HG02885 (cell line): ENCODE results near the gene ASTN1.

ENCODE experiments used
- ATAC-seq: cut with Tn5 transposase; IDR thresholded peaks from one replicate; pipeline ENCODE4 v1.9.1; 2021; ENCODE audit warnings: mild to moderate bottlenecking; ENCODE audit not compliant: unreplicated experiment, poor library complexity

The ASTN1 gene

DNA sequence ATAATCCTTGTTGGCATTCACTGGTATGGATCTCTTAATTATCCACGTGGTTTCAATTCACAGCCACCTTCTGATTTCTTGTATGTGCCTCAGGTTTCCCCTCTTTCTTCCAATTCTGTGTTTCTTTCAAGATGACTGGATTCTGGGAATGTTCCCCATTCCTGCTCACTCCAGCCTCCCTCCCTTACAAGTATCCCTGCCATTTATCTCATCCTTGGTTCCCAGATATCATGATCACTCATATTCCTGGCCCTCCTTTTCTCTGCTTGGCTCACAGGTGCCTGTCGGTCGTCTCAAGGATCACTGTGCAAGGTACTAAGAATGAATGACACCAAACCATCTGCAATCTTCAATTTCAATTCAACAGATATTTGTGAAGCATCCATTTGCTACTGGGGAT, 279.2 kb downstream of the ASTN1 start:
- ATAC-seq = no peak

DNA sequence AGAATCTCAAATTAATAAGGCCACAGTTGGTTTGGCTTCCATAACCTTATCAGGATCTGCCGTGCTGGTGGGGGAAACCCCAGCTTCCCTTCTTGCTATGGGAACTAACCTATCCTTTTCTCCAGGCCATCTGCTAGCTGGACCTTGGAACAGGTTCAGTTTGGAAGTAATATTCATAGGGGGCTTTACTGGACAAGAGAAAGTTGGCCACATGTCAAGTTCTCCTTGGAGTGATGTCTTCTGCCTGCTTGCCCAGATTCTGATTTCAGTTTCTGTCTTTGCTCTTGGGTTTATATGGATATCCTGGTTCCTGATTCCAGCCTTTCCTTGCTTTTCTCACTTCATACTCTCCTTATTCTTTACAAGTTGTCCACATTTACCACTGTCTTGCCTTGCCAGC, 279.6 kb downstream of the ASTN1 start:
- ATAC-seq = no peak

GRCh38 chr1:176884286-176884685, 280.2 kb downstream of the ASTN1 start:
- ATAC-seq = no peak

- ATAC-seq = peak; percentile 56
Measured at GRCh38 chr1:176880955-176881595, 283.4 kb downstream of the ASTN1 start.

GRCh38 chr1:176879784-176880620, 284.5 kb downstream of the ASTN1 start:
- ATAC-seq = no peak

GRCh38 chr1:176878750-176879536, 285.6 kb downstream of the ASTN1 start:
- no peak for ATAC-seq

GRCh38 chr1:176877557-176877956, 287.0 kb downstream of the ASTN1 start:
- ATAC-seq = no peak

- ATAC-seq = no peak
Measured at GRCh38 chr1:176876966-176877515, 287.5 kb downstream of the ASTN1 start.

- ATAC-seq = no peak
Measured at GRCh38 chr1:176869577-176869976, 294.9 kb downstream of the ASTN1 start.

DNA sequence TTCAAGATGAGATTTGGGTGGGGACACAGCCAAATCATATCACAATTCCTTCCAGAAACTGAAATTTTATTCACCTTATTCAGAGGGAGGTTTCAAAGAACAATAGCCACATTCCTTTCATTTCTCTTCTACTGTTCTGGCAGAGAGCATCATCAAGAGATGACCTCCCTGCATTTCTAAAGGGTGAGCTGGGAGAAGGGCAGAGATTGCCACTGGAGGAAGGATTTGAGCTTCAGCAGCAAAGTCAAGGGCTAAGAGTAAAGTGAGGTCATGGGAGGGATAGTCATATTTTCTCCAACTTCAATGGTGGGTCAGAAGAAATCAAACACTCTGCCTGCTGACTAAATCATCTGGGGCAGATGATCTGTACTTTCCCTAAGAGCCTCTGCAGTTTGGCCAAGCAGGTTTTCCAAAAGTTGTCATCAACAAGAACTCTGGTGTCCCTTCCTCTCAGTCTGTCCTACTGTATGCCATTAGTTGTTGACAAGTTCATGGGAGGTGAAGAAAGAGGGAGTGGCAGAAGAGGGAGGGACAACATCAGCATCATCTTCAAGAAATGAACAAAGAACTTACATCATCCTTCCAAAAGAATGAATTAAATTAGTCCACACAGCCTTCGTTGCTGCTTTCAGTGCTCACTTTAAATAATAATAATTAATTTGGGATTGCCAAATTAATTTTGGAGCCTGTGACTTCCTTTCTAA, 298.3 kb downstream of the ASTN1 start:
- no peak for ATAC-seq

GRCh38 chr1:176864211-176864610, 300.3 kb downstream of the ASTN1 start:
- ATAC-seq = no peak

GRCh38 chr1:176863613-176864012, 300.9 kb downstream of the ASTN1 start:
- no peak for ATAC-seq

- ATAC-seq = no peak
Measured at GRCh38 chr1:176858433-176858916, 306.0 kb downstream of the ASTN1 start.

DNA sequence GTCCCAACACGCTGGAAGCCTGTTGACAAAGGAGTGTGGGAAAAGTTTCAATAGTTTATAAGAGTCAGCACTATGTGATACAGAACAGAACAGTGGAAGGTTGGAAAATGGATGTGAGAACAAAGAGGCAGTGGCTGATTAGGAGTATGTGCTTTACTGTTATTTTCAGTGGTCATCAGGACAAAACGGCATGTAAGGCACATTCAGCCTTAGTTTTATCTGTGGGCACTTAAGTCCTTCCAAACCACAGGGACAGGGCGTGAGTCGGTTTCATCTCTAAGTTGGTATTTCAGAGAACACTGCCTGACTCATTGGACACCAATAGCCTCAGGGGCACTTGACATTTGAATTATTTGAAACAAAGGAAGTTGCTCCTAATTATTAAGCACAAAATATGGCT, 306.9 kb downstream of the ASTN1 start:
- no peak for ATAC-seq

- no peak for ATAC-seq
Measured at GRCh38 chr1:176854758-176855745, 309.5 kb downstream of the ASTN1 start.

- ATAC-seq = no peak
Measured at GRCh38 chr1:176854121-176854520, 310.4 kb downstream of the ASTN1 start.

- ATAC-seq = no peak
Measured at GRCh38 chr1:176853503-176853902, 311.0 kb downstream of the ASTN1 start.

GRCh38 chr1:176852124-176852523, 312.4 kb downstream of the ASTN1 start:
- ATAC-seq = no peak

- ATAC-seq = no peak
Measured at GRCh38 chr1:176850871-176851270, 313.6 kb downstream of the ASTN1 start.
